Adrenal gland (tissue), 12 donors: ENCODE measurements around the gene MYH9. TPM values are rescaled to one million over a fixed set of nuclear protein-coding genes. Genes with fewer than 3 reads are reported as not detected.
"Not testable (repeated sequence)": the region's sequence is repeated elsewhere in the genome, so short reads cannot be mapped to it uniquely, and the experiment has no call there.

Source experiments
- DNase-seq, 7 donors: peaks; one replicate each; pipeline ENCODE4 v3.0.0-alpha.2; 2019 to 2020
- H3K27ac ChIP-seq, 5 donors: fragments of 200-600 bp; sonication (generic) in 4 of 5; 1 replicate in 3 of 5; 2 replicates in 2 of 5; pipeline versions ENCODE4 v1.5.1 to v1.8.0; 2016 to 2020; ENCODE audit warnings: mild to moderate bottlenecking in 1 of 5
- H3K27me3 ChIP-seq: fragments of 200-600 bp; 2 replicates; pipeline ENCODE4 v1.8.0; 2021
- H3K36me3 ChIP-seq, 2 donors: fragments of 200-600 bp; replicated peaks in 1 of 2; 1 replicate in 1 of 2; 2 replicates in 1 of 2; pipeline versions ENCODE4 v1.5.1 to v1.8.0; 2018 to 2022
- H3K4me1 ChIP-seq, 2 donors: fragments of 200-600 bp; replicated peaks in 1 of 2; 1 replicate in 1 of 2; 2 replicates in 1 of 2; pipeline versions ENCODE4 v1.5.1 to v1.8.0; 2018 to 2021
- H3K4me3 ChIP-seq, 4 donors: fragments of 200-600 bp; sonication (generic) in 3 of 4; one replicate each; pipeline ENCODE4 v1.5.1; 2016 to 2018
- H3K9me3 ChIP-seq, 3 donors: fragments of 200-600 bp; sonication (generic) in 1 of 3; replicated peaks in 1 of 3; 1 replicate in 2 of 3; 2 replicates in 1 of 3; pipeline versions ENCODE4 v1.5.1 to v1.8.0; 2016 to 2021
- POLR2A ChIP-seq, 2 donors: fragments of 450-650 bp; IDR thresholded peaks; one replicate each; pipeline ENCODE4 v1.6.1; 2017; ENCODE audit warnings: antibody characterized with exemption in 2 of 2, mild to moderate bottlenecking in 2 of 2, moderate library complexity in 1 of 2
- WGBS, 4 donors: extraction: QIAGEN DNeasy Blood & Tissue Kit in 2 of 4; methylation state at CpG; one replicate each; pipeline versions ENCODE4 v1.1.5 to v1.1.7; 2013 to 2017; 5-methylcytosine and 5-hydroxymethylcytosine counted together
- intact Hi-C, 2 donors: fragments of 100-400 bp; cut with DNase I; formaldehyde crosslinking; loops; one replicate each; pipeline versions ENCODE4 v1.14.1 to v1.15.0; 2022 to 2023
- polyA plus RNA-seq, 3 donors: library from polyadenylated mRNA; stranded (reverse); fragments of 200-250 nt in 2 of 3; fragments of 350-450 nt in 1 of 3; fragmentation: Illumina TruSeq in 1 of 3; extraction: RNeasy Lipid Tissue Mini Kit (QIAGEN cat#74804) in 1 of 3; gene quantifications; one replicate each; pipeline ENCODE4 v1.2.3, GENCODE V29; 2013 to 2014
- total RNA-seq, 9 donors: library from RNA; depleted of rRNA in 4 of 9; stranded (reverse); fragments of >200 nt in 4 of 9; fragments of 120-200 nt in 1 of 9; fragmentation: NEBNext Ultra II Directional in 1 of 9; extraction: Animal tissue kit (Norgen Biotek cat#: 25700) in 1 of 9; gene quantifications; one replicate each; pipeline versions ENCODE4 v1.1.0 to v1.2.4, GENCODE V29; 2013 to 2023
- TF ChIP-seq, protein P1 (sequence below), 6 experiments: fragments of 450-650 bp in 4 of 6; fragments of 200-600 bp in 2 of 6; sonication (generic) in 1 of 6; IDR thresholded peaks; 1 replicate in 5 of 6; 2 replicates in 1 of 6; pipeline versions ENCODE4 v1.5.1 to v1.8.0; 2016 to 2021; ENCODE audit warnings: antibody characterized with exemption in 6 of 6, mild to moderate bottlenecking in 2 of 6, moderate library complexity in 1 of 6
- donor health status: healthy with polysubstance abuse.
- donor health status: Bipolar disorder and iron deficiency.
- donor health status: DM: yes; HTN: yes; CAD: no.
- donor health status: DM: no; HTN: no; CAD: no.
- donor health status: DM: no; HTN: no; CAD: no.
- donor health status: DM: yes; HTN: yes; CAD: no.

MYH9 gene
- total and polyA plus RNA-seq, 12 donors: 96.2 to 427 (median 319) TPM

DNA sequence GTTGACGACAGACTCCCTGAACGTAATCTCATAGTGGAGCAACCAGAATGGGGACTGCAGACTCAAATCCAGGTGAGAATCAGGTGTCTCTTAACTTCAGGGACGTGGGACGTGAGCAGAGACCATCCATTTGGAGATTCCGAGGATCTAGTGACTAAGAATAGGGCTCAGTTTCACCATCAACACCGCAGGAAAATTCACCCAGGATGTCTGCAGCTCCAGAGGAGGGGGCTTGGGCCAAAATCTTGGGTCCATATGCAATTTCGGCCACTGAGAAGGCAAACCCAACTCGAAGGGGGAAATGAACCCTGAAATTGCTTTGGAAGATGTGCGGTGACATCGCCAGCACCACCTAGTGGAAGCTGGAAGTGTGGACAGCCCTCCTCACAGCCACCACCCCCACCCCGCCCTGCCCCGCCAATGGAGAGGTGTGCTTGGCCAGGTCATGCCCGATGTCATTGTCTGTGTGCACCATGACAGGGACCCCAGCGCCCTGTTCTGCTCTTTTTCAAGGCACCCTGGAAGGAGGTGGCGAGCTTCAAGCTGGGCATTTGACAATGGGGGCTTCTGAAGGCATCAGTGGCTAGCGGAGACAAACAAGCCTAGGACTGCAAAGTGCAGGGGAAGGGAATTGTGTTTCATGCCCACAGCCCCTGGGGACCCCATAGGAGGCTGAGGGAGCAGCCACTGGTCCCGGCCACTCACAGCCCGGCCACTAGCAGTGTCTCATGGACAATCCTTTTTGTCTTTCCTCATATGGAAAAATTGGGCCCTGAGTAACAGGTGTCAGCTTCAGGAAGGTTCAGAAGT, 110.1 kb downstream of the MYH9 start:
- H3K27ac ChIP-seq: no peak overlapping the region
- TF ChIP-seq, protein P1, sequence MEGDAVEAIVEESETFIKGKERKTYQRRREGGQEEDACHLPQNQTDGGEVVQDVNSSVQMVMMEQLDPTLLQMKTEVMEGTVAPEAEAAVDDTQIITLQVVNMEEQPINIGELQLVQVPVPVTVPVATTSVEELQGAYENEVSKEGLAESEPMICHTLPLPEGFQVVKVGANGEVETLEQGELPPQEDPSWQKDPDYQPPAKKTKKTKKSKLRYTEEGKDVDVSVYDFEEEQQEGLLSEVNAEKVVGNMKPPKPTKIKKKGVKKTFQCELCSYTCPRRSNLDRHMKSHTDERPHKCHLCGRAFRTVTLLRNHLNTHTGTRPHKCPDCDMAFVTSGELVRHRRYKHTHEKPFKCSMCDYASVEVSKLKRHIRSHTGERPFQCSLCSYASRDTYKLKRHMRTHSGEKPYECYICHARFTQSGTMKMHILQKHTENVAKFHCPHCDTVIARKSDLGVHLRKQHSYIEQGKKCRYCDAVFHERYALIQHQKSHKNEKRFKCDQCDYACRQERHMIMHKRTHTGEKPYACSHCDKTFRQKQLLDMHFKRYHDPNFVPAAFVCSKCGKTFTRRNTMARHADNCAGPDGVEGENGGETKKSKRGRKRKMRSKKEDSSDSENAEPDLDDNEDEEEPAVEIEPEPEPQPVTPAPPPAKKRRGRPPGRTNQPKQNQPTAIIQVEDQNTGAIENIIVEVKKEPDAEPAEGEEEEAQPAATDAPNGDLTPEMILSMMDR (IDR thresholded peaks at IDR 0.05): peak; percentile 57 to 76 (median 66)
- no peak for TF ChIP-seq POLR2A (IDR thresholded peaks at IDR 0.05)
- peaks cover 0 to 8% of the 10 kb centered on the region in 2 donors for H3K4me1 ChIP-seq
- H3K36me3 ChIP-seq: peaks cover 0 to 19% of the 10 kb centered on the region in 2 donors
- H3K9me3 ChIP-seq: no peaks in the 10 kb centered on the region
- WGBS, 4 donors: 26 to 39% (median 27%) methylated on average over 9 to 18 of the region's 18 CpGs
- H3K27me3 ChIP-seq: no peaks in the 10 kb centered on the region
- H3K4me3 ChIP-seq: no peak overlapping the region
- peak; percentile 39 to 81 (median 65) for DNase-seq
- intact Hi-C loops: loop anchor here in 1 of 2 donors (5.0 kb wide), 2 partner anchors 45 to 80 kb away; no protein-coding TSS in a partner anchor

DNA sequence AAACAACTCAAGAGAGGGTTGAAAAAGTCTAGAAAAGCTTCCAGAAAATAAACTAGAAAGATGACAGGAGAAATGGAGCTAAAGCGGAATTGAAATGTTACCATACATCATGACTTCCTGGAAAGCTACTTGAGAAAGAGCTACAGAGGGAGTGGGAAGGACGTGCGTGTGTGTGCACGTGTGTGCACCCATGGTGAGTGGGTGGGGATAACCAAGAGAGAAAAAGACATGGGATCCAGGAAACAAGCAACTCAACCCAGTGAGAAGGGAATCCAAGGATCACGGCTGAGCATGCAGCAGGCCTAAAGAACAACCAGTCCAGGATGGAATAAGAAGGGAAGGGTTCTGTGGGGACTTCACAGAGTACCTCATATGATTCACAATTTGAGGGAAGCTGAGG, 113.2 kb downstream of the MYH9 start:
- H3K36me3 ChIP-seq: no peaks in the 10 kb centered on the region
- H3K27ac ChIP-seq: no peak overlapping the region
- 77 to 83% (median 80%) methylated on average over 5 of the region's 5 CpGs for WGBS, 4 donors
- intact Hi-C loops: no loop called here
- DNase-seq: no peak
- no peaks in the 10 kb centered on the region for H3K27me3 ChIP-seq
- no peak overlapping the region for H3K4me3 ChIP-seq
- TF ChIP-seq POLR2A (IDR thresholded peaks at IDR 0.05): no peak
- TF ChIP-seq, protein P1 (IDR thresholded peaks at IDR 0.05): no peak
- H3K9me3 ChIP-seq: no peaks in the 10 kb centered on the region
- H3K4me1 ChIP-seq: peaks cover 0 to 8% of the 10 kb centered on the region in 2 donors

DNA sequence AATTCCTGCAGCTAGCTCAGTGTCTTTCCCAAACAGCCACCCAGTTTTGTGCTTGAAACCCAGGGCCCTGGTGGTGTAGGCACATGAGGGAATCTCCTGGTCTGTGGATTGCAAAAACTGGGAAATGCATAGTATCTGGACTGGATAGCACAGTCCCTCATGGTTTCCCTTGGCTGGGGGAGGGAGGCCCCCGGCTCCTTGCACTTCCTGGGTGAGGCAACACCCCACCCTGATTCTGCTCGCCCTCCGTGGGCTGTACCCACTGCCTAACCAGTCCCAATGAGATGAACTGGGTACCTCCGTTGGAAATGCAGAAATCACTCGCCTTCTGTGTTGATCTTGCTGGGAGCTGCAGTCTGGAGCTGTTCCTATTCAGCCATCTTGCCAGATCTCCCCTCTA, 115.8 kb downstream of the MYH9 start:
- peak in 1 of 7 donors; percentile 24 for DNase-seq
- intact Hi-C loops, H3K9me3 ChIP-seq, H3K27me3 ChIP-seq, H3K27ac ChIP-seq, H3K4me1 ChIP-seq, H3K4me3 ChIP-seq, H3K36me3 ChIP-seq: not testable (repeated sequence)
- WGBS, 4 donors: 85 to 88% (median 87%) methylated on average over 5 of the region's 5 CpGs

DNA sequence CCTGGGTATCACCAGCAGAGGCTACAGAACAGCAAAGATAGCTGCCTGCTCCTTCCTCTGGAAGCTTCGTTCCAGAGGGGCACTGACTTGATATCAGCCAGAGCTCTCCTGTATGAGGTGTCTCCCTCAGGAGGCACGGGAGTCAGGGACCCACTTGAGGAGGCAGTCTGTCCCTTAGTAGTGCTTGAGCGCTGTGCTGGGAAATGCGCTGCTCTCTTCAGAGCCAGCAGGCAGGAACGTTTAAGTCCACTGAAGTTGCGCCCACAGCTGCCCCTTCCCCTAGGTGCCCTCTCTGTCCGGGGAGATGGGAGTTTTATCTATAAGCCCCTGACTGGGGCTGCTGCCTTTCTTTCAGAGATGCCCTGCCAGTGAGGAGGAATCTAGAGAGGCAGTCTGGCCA, 116.5 kb downstream of the MYH9 start:
- intact Hi-C loops, H3K4me1 ChIP-seq, H3K27me3 ChIP-seq, H3K9me3 ChIP-seq, H3K36me3 ChIP-seq, H3K27ac ChIP-seq, H3K4me3 ChIP-seq: not testable (repeated sequence)
- peak in 1 of 7 donors; percentile 21 for DNase-seq
- 61 to 77% (median 70%) methylated on average over 4 to 7 of the region's 7 CpGs for WGBS, 4 donors

DNA sequence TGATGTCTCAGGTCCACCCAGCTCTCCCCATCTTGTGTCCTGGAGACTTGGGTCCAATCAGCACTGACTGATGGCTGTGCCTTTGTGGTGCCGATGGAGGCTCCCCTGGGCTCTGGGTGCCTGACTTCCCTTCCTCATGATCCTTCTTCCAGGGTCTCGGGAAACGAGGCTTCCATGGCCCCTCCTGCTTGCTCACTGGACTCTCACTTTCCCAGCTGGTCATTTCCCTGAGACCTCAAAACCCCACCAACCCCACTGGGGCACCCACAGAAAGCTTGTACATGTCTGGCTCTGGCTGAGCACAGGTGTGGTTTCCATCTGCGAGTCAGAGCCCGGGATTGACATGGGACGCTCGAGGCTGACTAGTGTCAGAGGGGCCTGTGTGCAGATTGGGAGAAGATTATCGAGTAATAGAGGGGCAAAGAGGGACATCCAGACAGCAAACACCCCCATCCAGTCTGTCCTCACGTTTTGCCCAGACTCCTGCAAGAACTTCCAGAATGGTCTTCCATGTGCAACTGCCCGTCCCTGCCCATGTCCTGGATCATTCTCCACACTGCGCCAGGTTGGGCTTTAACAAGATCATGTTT, 119.8 kb downstream of the MYH9 start:
- peaks cover 0 to 10% of the 10 kb centered on the region in 2 donors for H3K36me3 ChIP-seq
- intact Hi-C loops: no loop called here
- WGBS, 4 donors: 88 to 92% (median 91%) methylated on average over 10 to 11 of the region's 11 CpGs
- H3K27ac ChIP-seq: no peak overlapping the region
- peak in 1 of 7 donors; percentile 45 for DNase-seq
- H3K4me3 ChIP-seq: no peak overlapping the region
- H3K9me3 ChIP-seq: no peaks in the 10 kb centered on the region
- H3K27me3 ChIP-seq: no peaks in the 10 kb centered on the region
- no peak for TF ChIP-seq POLR2A (IDR thresholded peaks at IDR 0.05)
- TF ChIP-seq, protein P1 (IDR thresholded peaks at IDR 0.05): no peak
- H3K4me1 ChIP-seq: no peaks in the 10 kb centered on the region
